PC-3 (cell line): ENCODE results near the gene BORCS8.

Experiments used
- EZH2 ChIP-seq: fragments of 300-600 bp; sonication (generic); IDR thresholded peaks from one replicate; pipeline ENCODE4 v1.6.1; 2017; ENCODE audit warnings: antibody characterized with exemption, mild to moderate bottlenecking, low read length; ENCODE audit not compliant: unreplicated experiment
- EZH2phosphoT487 ChIP-seq: fragments of 300-600 bp; sonication (generic); IDR thresholded peaks from 2 replicates; pipeline ENCODE4 v1.6.1; 2018; ENCODE audit warnings: mild to moderate bottlenecking, antibody characterized with exemption, low read length, borderline replicate concordance
- TF ChIP-seq, protein P1 (sequence below): fragments of 300-600 bp; sonication (generic); conservative IDR thresholded peaks from 2 replicates; pipeline ENCODE4 v1.5.1; 2017; ENCODE audit warnings: antibody characterized with exemption, low read depth, mild to moderate bottlenecking, low read length

DNA sequence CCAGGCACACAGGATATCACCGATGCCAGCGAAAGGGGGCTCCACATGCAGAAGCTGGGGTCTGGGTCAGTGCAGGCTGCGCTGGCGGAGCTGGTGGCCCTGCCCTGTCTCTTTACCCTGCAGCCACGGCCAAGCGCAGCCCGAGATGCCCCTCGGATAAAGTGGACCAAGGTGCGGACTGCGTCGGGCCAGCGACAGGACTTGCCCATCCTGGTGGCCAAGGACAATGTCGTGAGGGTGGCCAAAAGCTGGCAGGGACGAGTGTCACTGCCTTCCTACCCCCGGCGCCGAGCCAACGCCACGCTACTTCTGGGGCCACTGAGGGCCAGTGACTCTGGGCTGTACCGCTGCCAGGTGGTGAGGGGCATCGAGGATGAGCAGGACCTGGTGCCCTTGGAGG lies 27.0 kb upstream of the BORCS8 start:
- TF ChIP-seq, protein P1, sequence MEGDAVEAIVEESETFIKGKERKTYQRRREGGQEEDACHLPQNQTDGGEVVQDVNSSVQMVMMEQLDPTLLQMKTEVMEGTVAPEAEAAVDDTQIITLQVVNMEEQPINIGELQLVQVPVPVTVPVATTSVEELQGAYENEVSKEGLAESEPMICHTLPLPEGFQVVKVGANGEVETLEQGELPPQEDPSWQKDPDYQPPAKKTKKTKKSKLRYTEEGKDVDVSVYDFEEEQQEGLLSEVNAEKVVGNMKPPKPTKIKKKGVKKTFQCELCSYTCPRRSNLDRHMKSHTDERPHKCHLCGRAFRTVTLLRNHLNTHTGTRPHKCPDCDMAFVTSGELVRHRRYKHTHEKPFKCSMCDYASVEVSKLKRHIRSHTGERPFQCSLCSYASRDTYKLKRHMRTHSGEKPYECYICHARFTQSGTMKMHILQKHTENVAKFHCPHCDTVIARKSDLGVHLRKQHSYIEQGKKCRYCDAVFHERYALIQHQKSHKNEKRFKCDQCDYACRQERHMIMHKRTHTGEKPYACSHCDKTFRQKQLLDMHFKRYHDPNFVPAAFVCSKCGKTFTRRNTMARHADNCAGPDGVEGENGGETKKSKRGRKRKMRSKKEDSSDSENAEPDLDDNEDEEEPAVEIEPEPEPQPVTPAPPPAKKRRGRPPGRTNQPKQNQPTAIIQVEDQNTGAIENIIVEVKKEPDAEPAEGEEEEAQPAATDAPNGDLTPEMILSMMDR: no peak
- TF ChIP-seq EZH2phosphoT487 (no peak), EZH2 (no peak)
